ENCODE results near the gene CMSS1. TPM values are rescaled to one million over a fixed set of nuclear protein-coding genes. Genes with fewer than 3 reads are reported as not detected.

Gene CMSS1
- total and polyA plus RNA-seq, 2 of the 13 experiments (the other 11 are each of a cell fraction or from before 2014, with no cell fraction given): 6.4 to 48.7 TPM

DNA sequence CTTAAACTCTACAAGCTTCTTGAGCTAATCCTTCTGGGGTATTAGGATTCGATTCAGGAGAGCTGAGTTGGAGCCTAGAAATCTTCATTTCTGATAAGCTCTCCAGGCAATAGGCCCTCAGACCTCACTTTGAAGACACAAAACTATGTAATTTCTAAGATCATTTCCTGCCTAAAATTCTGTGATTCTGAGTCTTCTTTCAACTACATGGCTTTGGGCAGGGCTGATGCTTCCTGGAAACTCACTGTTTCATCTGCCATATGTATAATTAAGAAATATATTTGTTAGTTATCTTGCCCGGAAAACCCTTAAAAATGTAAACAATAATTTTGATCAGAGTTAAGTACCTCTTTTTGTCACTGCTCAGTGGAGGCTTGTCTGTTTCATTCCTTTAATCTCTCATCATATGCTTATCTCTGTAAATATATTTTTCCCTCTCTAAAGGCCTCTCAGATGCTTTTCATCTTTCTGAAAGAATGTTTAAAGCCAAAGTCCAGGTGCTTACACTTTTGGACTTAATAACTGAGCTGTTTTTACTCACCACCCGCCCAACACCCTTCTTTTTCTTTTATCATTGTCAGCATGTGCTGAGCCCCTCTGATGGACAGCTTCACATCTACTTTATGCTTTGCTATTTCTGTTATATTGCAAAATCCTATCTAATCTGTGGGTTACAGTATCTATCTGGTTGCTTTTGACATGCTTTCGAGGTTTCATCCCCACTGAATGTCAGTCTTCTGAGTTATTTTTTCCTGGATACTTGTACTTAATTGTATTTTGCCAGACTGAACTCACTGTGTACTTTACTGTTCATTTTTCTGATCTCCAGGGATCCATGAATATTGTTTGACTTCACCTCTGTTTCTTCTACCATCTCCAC is 258.4 kb downstream of the CMSS1 start (continued):
- TF ChIP-seq, protein P1, sequence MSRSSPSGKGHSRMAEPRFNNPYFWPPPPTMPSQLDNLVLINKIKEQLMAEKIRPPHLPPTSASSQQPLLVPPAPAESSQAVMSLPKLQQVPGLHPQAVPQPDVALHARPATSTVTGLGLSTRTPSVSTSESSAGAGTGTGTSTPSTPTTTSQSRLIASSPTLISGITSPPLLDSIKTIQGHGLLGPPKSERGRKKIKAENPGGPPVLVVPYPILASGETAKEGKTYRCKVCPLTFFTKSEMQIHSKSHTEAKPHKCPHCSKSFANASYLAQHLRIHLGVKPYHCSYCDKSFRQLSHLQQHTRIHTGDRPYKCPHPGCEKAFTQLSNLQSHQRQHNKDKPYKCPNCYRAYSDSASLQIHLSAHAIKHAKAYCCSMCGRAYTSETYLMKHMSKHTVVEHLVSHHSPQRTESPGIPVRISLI (CRISPR knock-in tag; IDR thresholded peaks at IDR 0.05; ENCODE audit: borderline replicate concordance): peak; percentile 21; the same call in 1 of the 2 replicates
- TF ChIP-seq ZNF614 (CRISPR knock-in tag; IDR thresholded peaks at IDR 0.05; ENCODE audit: borderline replicate concordance): 0 out of 2 replicates have a peak, but pooled peaks have one; percentile 46
- TF ChIP-seq SIX4 (CRISPR knock-in tag; IDR thresholded peaks at IDR 0.05): peak; percentile 72; the same call in 1 of the 2 replicates
- TF ChIP-seq, protein P2, sequence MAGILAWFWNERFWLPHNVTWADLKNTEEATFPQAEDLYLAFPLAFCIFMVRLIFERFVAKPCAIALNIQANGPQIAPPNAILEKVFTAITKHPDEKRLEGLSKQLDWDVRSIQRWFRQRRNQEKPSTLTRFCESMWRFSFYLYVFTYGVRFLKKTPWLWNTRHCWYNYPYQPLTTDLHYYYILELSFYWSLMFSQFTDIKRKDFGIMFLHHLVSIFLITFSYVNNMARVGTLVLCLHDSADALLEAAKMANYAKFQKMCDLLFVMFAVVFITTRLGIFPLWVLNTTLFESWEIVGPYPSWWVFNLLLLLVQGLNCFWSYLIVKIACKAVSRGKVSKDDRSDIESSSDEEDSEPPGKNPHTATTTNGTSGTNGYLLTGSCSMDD (CRISPR knock-in tag; IDR thresholded peaks at IDR 0.05): no peak
- TF ChIP-seq ZKSCAN8 (CRISPR knock-in tag; IDR thresholded peaks at IDR 0.05; ENCODE audit: borderline replicate concordance): peak; percentile 42; the same call in 1 of the 2 replicates
- TF ChIP-seq TBL1XR1 (IDR thresholded peaks at IDR 0.05; ENCODE audit: borderline replicate concordance, low read length, partially characterized antibody): peak; percentile 36
- TF ChIP-seq TOPORS (CRISPR knock-in tag; IDR thresholded peaks at IDR 0.05): no peak
- TF ChIP-seq, protein P3, sequence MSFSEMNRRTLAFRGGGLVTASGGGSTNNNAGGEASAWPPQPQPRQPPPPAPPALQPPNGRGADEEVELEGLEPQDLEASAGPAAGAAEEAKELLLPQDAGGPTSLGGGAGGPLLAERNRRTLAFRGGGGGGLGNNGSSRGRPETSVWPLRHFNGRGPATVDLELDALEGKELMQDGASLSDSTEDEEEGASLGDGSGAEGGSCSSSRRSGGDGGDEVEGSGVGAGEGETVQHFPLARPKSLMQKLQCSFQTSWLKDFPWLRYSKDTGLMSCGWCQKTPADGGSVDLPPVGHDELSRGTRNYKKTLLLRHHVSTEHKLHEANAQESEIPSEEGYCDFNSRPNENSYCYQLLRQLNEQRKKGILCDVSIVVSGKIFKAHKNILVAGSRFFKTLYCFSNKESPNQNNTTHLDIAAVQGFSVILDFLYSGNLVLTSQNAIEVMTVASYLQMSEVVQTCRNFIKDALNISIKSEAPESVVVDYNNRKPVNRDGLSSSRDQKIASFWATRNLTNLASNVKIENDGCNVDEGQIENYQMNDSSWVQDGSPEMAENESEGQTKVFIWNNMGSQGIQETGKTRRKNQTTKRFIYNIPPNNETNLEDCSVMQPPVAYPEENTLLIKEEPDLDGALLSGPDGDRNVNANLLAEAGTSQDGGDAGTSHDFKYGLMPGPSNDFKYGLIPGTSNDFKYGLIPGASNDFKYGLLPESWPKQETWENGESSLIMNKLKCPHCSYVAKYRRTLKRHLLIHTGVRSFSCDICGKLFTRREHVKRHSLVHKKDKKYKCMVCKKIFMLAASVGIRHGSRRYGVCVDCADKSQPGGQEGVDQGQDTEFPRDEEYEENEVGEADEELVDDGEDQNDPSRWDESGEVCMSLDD (CRISPR knock-in tag; IDR thresholded peaks at IDR 0.05; ENCODE audit: borderline replicate concordance): 0 out of 2 replicates have a peak, but pooled peaks have one; percentile 14
- 0 out of 2 replicates have a peak, but pooled peaks have one; percentile 7 for TF ChIP-seq ZNF652 (CRISPR knock-in tag; IDR thresholded peaks at IDR 0.05; ENCODE audit: borderline replicate concordance, low read depth)
- TF ChIP-seq PHF21A (CRISPR knock-in tag; IDR thresholded peaks at IDR 0.05): 0 out of 2 replicates have a peak, but pooled peaks have one; percentile 33
- peak; percentile 80 for TF ChIP-seq RARA (CRISPR knock-in tag; IDR thresholded peaks at IDR 0.05)
- TF ChIP-seq, protein P4, sequence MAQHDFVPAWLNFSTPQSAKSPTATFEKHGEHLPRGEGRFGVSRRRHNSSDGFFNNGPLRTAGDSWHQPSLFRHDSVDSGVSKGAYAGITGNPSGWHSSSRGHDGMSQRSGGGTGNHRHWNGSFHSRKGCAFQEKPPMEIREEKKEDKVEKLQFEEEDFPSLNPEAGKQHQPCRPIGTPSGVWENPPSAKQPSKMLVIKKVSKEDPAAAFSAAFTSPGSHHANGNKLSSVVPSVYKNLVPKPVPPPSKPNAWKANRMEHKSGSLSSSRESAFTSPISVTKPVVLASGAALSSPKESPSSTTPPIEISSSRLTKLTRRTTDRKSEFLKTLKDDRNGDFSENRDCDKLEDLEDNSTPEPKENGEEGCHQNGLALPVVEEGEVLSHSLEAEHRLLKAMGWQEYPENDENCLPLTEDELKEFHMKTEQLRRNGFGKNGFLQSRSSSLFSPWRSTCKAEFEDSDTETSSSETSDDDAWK (CRISPR knock-in tag; IDR thresholded peaks at IDR 0.05): no peak
- TF ChIP-seq, protein P5, sequence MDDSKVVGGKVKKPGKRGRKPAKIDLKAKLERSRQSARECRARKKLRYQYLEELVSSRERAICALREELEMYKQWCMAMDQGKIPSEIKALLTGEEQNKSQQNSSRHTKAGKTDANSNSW (CRISPR knock-in tag; IDR thresholded peaks at IDR 0.05; ENCODE audit: borderline replicate concordance): no peak
- TF ChIP-seq KDM6A (CRISPR knock-in tag; IDR thresholded peaks at IDR 0.05; ENCODE audit: low read depth): peak; percentile 96
- peak in 1 of 2 experiments; percentile 80; a peak in 2 of 4 replicates for TF ChIP-seq KLF16 (CRISPR knock-in tag; IDR thresholded peaks at IDR 0.05)

Measured in HepG2 (cell line).